NCI-H345 treated with DMSO at 0.1 percent for 48 hours (cell line): ENCODE results near the gene TRDMT1.

Source experiments
- DNase-seq: peaks from one replicate; lab custom pipeline; 2025; ENCODE audit not compliant: unreplicated experiment; lab: John Stamatoyannopoulos, UW

TRDMT1 gene

GRCh38 chr10:17200912-17201793 lies at the start of gene TRDMT1:
Gene TRDMT1, minus strand, starts transcription at chr10:17201672. Its CDS starts 38 bp downstream, at chr10:17201634.
- no peak for DNase-seq

- DNase-seq, result no peak
Observed at GRCh38 chr10:17250736-17251135, 49.3 kb upstream of the TRDMT1 start.

- no peak for DNase-seq
Observed at GRCh38 chr10:17249820-17250219, 48.3 kb upstream of the TRDMT1 start.

DNA sequence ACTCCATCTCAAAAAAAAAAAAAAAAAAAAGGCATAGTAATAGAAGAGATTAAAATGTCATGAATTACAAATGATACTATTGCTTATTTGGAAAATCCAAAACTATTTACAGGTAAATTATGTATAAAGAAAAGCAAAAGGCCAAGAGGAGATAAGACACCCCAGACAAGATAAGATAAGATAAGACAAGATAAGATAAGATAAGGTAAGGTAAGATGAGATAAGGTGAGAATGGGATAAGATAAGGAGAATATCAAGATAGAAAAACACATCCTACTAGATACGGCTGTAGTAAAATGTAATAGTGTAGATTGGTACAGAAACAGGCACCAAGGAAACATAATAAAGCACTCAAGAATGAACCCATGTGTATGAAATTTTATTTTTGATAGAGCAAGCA lies 47.5 kb upstream of the TRDMT1 start:
- no peak for DNase-seq

GRCh38 chr10:17247210-17247609 lies 45.7 kb upstream of the TRDMT1 start:
- DNase-seq, result no peak

- DNase-seq, result no peak
Observed at GRCh38 chr10:17244700-17245365, 43.4 kb upstream of the TRDMT1 start.

GRCh38 chr10:17241611-17242333 lies 40.3 kb upstream of the TRDMT1 start:
- no peak for DNase-seq

- DNase-seq, result no peak
Observed at GRCh38 chr10:17240616-17241015, 39.1 kb upstream of the TRDMT1 start.

- no peak for DNase-seq
Observed at GRCh38 chr10:17240096-17240495, 38.6 kb upstream of the TRDMT1 start.

DNA sequence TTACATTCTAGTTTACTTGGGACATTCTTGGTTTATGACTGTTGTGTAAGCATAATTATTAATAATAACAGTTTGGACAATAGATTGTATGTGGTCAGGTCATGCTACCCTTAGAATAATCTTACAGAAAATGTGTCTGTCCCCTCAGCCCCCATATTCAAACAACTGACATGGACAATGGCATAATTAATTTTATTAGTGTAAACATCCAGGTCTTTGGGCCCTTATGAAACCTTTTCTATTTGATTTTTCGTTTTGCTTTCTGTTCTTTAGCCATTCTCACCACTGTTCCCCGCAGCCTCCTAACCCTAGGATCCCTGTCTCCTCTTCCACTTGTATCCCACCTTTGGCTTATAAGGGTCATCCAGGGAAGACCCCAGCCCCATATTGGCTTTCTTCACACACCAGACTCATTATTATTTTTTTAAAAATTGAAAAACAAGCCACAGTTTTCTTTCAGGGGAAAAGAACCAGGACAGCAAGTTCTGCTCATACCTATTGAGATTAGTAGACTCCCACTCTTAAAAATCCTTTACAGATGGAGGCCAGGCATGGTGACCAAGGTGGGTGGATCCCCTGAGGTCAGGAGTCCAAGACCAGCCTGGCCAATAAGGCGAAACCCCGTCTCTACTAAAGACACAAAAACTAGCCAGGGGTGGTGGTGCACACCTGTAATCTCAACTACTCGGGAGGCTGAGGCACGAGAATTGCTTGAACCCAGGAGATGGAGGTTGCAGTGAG lies 38.0 kb upstream of the TRDMT1 start:
- no peak for DNase-seq

- no peak for DNase-seq
Observed at GRCh38 chr10:17238445-17239291, 37.2 kb upstream of the TRDMT1 start.

- no peak for DNase-seq
Observed at GRCh38 chr10:17237915-17238444, 36.5 kb upstream of the TRDMT1 start.

GRCh38 chr10:17237149-17237527 lies 35.7 kb upstream of the TRDMT1 start:
- no peak for DNase-seq

- DNase-seq, result no peak
Observed at GRCh38 chr10:17236468-17237148, 35.1 kb upstream of the TRDMT1 start.

DNA sequence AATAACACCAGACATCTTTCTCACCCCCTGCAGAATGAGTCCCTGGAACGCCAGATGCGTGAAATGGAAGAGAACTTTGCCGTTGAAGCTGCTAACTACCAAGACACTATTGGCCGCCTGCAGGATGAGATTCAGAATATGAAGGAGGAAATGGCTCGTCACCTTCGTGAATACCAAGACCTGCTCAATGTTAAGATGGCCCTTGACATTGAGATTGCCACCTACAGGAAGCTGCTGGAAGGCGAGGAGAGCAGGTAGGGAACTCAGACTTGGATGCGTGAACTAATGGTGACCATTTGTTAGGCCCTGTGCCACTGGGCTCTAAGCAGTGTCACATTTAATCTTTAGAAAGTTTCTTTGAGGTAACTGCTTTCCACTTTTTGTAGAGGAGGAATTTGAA lies 33.7 kb upstream of the TRDMT1 start:
- DNase-seq, result no peak

DNA sequence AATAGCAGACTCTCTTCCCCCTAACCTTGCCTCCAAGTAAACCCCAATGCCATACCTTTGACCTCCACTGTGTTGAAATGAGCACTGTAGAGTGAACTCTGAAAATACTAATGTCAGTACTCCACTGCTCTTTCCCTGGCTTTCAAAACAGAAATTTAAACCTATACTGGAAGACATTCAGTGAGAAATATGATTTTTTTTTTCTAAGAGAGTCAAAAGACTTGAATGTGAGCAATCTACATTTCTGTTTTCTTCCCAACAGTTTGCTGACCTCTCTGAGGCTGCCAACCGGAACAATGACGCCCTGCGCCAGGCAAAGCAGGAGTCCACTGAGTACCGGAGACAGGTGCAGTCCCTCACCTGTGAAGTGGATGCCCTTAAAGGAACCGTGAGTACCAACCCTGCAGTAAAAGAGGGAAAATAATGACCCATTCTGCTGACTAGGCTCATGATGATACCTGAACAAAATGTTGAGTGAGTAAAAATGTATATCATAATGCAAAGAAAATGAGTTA lies 33.0 kb upstream of the TRDMT1 start:
- no peak for DNase-seq

- no peak for DNase-seq
Observed at GRCh38 chr10:17233286-17233991, 32.0 kb upstream of the TRDMT1 start.

GRCh38 chr10:17232276-17232960 lies 30.9 kb upstream of the TRDMT1 start:
- no peak for DNase-seq
